A204.1 (cell line): ENCODE measurements around the gene C2CD2.

ENCODE experiments used
- FAIRE-seq: peaks from 2 replicates; lab custom pipeline; 2012; peaks lifted over from hg19 to GRCh38; lab: Jason Lieb, UNC

The C2CD2 gene

DNA sequence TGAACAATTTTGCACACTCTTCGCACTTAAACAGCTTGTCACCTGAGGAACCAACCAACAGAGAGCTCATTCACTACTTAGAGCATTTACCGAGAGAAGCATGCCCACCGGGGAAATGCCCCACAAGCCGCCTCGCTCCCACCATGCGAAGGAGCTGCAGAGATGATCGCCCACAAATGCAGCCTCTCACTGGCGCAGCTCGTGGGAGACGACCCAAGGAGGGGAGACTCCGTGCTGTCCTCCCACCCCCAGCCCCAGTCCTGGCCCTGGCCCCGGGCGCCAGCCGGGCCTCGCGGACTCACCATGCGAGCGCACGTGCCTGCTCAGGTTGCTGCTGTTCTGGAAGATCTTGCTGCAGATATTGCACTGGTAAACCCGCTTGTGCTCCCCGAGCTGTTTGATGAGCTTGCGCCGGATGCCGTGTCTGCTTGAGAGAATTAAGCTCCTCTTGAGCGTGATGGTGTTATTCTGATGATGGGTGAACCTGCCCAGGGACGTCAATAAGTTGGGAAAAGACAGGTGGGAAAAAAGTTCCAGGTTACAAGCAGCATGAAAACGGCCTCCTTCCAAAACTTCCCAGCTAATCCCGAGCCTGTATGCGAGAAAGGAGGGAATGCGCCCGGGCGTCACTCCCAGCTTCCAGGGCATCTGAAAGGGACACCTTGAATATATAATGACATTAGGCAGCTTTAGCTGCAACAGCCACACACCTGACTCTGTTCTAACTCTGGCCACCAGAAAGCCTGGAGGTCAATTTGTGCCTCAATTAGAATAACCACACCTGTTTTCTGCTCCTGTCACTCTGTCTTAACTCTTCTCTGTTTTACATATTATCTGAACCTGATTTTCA lies 117.4 kb downstream of the C2CD2 start:
- no peak for FAIRE-seq

DNA sequence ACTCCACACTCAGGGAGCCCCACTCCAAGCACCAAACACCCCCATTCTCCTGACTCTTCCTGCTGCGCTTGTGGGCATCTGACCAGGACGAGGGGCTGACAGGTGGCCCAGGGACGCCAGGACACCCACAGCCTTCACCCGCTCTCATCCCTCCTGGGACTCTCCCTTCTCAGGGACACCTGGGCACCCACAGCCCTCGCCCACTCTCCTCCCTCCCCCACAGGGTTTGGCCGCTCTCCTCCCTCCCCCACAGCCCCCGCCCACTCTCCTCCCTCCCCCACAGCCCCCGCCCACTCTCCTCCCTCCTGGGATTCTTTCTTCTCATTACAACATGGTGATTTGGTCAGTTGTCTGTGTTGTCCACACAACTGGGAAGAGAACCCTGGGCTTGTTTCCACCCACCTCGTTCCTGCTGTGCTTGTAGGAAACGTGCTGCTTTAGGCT lies 118.1 kb downstream of the C2CD2 start:
- no peak for FAIRE-seq
